Stimulated activated CD4-positive, alpha-beta T cell treated with anti-CD3 and anti-CD28 coated beads, TNF-alpha, amount 100 ng/mL, for 1 hour (primary cell): ENCODE measurements around the gene APPL1.
"Not testable (repeated sequence)": the region's sequence is repeated elsewhere in the genome, so short reads cannot be mapped to it uniquely, and the experiment has no call there.

Experiments used
- DNase-seq, 3 donors: peaks; one replicate each; pipeline ENCODE4 v3.0.0-alpha.2; 2020; ENCODE audit warnings: low read depth in 3 of 3, low spot score in 1 of 3

The APPL1 gene

DNA sequence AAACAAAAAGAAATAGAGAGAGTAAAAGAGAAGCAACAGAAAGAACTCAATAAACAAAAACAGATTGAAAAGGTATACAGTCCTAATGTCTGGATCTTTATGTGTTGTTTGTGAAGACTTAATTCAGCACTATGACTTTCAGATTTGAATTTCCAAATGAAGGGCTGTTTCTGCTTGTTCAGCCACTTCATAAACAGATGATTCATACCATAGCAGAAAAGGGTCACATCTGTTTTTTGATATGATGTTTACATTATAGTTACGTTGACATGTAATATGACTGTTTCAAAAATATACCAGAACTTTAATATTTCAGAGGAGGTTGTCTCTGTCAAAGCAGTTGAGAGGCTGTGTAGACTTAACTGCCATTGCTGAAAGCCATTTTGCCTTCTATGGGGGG lies 40.9 kb downstream of the APPL1 start:
- no peak for DNase-seq

DNA sequence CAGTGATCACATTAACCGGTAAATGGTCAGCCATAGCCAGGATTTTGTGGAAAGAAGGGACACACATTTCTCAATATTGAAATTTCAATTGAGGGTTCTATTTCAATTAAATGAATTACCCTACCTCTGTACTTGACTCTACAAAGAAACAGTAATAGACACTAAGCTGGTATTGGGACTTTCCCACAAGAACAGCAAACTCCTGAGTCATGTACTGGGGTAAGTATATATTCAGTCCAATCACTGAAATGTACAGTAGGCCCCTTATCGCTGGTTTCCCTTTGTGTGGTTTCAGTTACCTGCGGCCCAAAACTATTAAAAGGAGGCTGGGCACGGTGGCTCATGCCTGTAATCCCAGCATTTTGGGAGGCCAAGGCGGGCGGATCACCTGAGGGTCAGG lies 47.3 kb downstream of the APPL1 start:
- DNase-seq, result no peak

DNA sequence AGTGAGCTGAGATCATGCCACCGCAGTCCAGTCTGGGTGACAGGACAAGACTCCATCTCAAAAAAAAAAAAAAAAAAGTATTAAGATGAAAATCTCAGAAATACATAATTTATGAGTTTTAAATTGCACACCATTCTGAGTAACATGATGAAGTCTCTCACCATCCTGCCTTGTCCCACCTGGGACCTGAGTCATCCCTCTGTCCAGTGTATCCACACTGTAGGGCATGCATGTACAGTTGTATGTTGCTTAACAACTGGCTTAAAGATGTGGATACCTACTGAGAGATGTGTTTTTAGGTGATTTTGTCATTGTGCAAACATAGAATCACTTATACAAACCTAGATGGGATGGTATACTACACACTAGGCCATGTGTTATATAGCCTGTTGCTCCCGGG lies 47.9 kb downstream of the APPL1 start:
- DNase-seq, result no peak

- no peak for DNase-seq
Measured at GRCh38 chr3:57278237-57278636, 50.7 kb downstream of the APPL1 start.

DNA sequence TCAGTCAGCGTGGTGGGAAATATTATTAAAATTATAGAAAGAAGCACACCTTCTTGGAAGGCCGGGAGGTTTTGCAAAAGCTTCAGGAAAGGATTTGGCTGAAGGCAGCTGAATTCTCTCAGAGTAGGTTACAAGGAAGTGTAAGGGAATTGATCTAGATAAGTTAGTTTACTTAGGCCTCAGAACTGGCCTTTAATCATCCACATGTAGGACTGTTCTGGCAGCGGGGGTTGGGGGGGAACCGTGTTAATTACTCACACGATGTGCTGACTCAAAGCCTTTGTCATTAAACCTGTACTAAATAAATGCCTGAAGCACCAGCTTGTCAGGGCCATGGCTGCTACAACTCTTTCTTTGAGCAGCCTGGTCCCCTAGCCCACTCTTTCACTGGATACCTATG lies 52.2 kb downstream of the APPL1 start:
- no peak for DNase-seq

GRCh38 chr3:57281715-57282114 lies 54.2 kb downstream of the APPL1 start:
- DNase-seq, result no peak

- no peak for DNase-seq
Measured at GRCh38 chr3:57283334-57283733, 55.8 kb downstream of the APPL1 start.

DNA sequence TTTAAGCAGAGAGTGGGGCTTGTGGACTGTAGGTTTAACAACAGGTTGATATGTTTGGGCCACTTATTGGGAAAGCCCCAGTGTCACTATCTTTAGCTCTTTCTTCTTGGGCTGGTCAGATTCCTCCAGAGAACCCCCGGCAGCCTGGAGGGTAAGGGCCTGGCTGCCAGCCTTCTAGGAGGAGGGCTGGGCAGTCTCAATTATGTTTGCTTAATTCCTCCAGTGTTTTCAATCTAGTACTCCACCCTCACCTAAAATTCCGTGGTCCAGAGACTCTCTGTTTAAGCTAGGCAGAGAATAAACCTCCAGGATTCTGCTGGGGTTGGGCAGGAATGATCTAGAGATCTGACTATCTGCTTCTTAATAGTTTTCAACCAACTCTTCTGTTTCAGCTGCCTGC lies 59.7 kb downstream of the APPL1 start:
- no peak for DNase-seq

- no peak for DNase-seq
Measured at GRCh38 chr3:57288403-57288802, 60.9 kb downstream of the APPL1 start.

GRCh38 chr3:57292159-57292896 lies 64.8 kb downstream of the APPL1 start, which contains the start of gene ASB14:
Gene ASB14, minus strand, starts transcription at chr3:57292685. Its CDS starts 652 bp downstream, at chr3:57292033.
- DNase-seq, result no peak

GRCh38 chr3:57292897-57293526 lies 65.5 kb downstream of the APPL1 start:
- no peak for DNase-seq

DNA sequence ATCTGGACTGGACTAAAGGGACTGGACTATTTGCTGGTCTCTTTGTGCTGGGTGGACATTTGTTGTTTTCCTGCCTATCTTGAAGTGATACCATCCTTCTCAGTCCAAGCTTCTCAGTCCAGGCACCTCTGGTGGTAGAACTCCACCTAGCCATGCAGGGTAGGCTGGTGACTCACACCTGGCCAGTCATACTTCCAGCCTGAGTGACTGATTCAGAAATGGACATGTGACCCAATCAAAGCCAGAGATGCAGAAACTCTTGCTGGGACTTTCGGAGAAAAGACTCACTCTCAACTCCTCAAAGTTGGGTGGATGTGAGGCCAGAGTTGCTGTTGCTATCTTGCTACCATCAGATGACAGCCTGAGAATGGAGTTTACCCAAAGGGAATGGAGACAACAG lies 70.5 kb downstream of the APPL1 start:
- DNase-seq, result no peak

DNA sequence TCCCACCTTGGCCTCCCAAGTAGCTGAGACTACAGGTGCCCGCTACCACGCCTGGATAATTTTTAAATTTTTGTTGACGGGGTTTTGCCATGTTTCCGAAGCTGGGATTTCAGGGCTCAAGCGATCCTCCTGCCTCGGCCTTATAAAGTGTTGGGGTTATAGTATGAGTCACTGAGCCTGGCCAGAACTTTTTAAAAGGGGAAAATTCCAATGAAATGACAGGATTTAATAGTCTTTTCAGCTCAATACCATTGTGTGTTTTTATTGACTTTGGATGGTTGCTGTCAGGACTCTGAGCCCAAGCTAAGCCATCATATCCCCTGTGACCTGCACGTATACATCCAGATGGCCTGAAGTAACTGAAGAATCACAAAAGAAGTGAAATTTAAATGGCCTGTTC lies 76.0 kb downstream of the APPL1 start:
- DNase-seq, result not testable (repeated sequence)

GRCh38 chr3:57309769-57310360 lies 82.3 kb downstream of the APPL1 start:
- DNase-seq, result no peak

- no peak for DNase-seq
Measured at GRCh38 chr3:57314204-57314603, 86.7 kb downstream of the APPL1 start.
